Measurements from ENCODE around the gene SEC14L5. TPM values are rescaled to one million over a fixed set of nuclear protein-coding genes. Genes with fewer than 3 reads are reported as not detected.
A peak's percentile ranks its signal among the peaks of the same experiment; 100 is the strongest.

SEC14L5 gene
- total RNA-seq, 1 donor from 2014 or later = 0.41 TPM

DNA sequence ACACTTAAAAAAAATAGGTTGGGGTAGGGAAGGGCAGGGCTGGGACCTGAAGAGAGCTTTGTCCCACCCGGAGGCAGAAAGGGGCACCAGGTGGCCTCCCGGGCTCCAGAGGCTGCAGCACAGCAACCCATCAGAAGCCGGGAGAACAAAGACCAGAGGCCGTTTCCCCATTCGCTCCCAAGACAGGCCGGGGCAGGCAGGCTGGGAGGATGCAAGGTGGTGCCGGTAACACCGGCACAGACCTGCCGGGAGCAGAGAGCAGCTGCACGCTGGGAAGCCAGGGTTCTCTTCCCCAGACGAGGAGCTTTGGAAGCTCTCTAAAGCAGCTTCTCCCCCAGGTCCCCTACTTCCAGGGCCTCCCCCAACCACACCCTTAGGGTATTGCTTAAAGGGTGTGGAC lies 26.7 kb upstream of the SEC14L5 start:
- Histone ChIP-seq H3K4me3 (no peak overlapping the region), H3K27me3 (ENCODE audit: low read depth) (peaks cover 8% of the 10 kb centered on the region), H3K9me3 (peaks cover 10% of the 10 kb centered on the region), H3K36me3 (no peaks in the 10 kb centered on the region), H3K4me1 (peaks cover 14% of the 10 kb centered on the region), H3K27ac (no peak overlapping the region)
- TF ChIP-seq, protein P1, sequence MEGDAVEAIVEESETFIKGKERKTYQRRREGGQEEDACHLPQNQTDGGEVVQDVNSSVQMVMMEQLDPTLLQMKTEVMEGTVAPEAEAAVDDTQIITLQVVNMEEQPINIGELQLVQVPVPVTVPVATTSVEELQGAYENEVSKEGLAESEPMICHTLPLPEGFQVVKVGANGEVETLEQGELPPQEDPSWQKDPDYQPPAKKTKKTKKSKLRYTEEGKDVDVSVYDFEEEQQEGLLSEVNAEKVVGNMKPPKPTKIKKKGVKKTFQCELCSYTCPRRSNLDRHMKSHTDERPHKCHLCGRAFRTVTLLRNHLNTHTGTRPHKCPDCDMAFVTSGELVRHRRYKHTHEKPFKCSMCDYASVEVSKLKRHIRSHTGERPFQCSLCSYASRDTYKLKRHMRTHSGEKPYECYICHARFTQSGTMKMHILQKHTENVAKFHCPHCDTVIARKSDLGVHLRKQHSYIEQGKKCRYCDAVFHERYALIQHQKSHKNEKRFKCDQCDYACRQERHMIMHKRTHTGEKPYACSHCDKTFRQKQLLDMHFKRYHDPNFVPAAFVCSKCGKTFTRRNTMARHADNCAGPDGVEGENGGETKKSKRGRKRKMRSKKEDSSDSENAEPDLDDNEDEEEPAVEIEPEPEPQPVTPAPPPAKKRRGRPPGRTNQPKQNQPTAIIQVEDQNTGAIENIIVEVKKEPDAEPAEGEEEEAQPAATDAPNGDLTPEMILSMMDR (IDR thresholded peaks at IDR 0.05) = no peak
- ATAC-seq (no peak), DNase-seq (no peak)
- intact Hi-C loops (cut with DNase I) = no loop called here

DNA sequence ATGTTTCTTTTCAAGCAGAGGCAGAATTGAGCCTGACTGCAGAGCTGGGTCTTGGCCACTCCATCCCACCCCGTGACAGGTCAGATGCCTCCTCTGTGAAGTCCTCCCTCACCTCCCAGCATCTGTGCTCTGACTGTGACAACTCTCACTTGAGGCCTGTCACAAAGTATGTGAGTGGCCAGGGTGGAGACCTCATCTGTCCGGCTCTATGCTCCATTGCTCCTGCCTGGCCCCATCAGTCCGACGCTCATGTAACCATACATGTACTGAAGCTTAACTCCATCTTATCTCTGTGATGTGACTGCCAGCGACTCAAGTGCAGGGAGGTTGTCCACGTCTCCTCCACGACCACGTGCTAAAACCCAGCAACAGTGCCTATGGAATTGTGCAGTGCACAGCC lies 24.7 kb upstream of the SEC14L5 start:
- intact Hi-C loops (cut with DNase I) = no loop called here
- no peak overlapping the region for H3K27ac ChIP-seq
- no peak for DNase-seq

DNA sequence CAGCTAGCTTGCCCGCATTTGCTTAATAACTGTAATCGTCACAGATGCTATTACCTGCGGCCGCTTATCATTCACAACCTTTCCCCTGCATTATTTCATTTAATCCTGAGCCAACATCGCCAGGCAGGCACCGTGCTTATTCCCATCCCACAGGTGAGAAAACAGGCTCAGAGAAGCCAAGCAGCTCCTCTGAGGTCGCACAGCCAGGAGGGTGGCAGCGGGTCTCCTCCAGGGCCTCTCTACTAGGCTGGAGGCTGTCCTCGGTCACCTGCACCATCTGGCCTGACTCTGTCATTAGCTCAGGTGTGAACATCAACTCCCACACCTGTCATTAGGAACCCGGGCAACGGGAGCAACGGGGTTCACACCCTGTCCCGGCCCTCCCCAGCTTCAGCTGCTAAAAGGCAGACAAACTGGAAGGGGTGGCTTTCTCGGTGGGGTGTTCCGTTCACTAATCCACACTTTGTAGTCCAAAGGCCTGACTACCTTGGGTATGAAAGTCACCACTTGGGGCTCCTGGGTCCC lies 24.2 kb upstream of the SEC14L5 start:
- DNase-seq (no peak), ATAC-seq (no peak)
- Histone ChIP-seq H3K27ac (peak overlapping the region; percentile 11), H3K36me3 (no peaks in the 10 kb centered on the region), H3K27me3 (ENCODE audit: low read depth) (peaks cover 22% of the 10 kb centered on the region), H3K9me3 (no peaks in the 10 kb centered on the region), H3K4me1 (peaks cover 25% of the 10 kb centered on the region), H3K4me3 (no peak overlapping the region)
- intact Hi-C loops (cut with DNase I) = no loop called here
- TF ChIP-seq, protein P1 (IDR thresholded peaks at IDR 0.05) = no peak

More for the DNA sequence above, 24.7 kb upstream of the SEC14L5 start:
- Histone ChIP-seq H3K4me3 (no peak overlapping the region), H3K4me1 (peaks cover 25% of the 10 kb centered on the region), H3K27me3 (ENCODE audit: low read depth) (peaks cover 22% of the 10 kb centered on the region), H3K36me3 (no peaks in the 10 kb centered on the region), H3K9me3 (no peaks in the 10 kb centered on the region)
- TF ChIP-seq, protein P1 (IDR thresholded peaks at IDR 0.05) = no peak
- ATAC-seq = no peak

DNA sequence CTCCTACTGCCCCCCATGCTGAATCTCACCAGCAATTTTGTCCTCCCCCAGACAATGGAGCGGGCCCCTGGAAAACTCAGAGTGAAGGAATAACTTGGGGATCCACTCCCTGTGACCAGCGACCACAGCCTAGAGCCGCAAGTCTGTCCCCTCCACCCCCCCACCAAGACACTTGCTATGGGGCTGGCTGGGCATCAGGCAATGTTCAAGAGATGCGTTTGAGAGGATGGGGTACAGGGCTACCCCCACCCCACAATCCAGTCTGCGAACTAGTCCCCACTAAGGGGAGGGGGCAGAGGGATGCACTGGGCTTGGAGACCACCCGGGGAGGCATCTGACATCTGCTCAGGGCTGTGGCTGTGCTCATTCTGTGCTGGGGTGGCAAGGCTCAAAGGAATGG lies 23.5 kb upstream of the SEC14L5 start:
- H3K4me1 ChIP-seq = peaks cover 25% of the 10 kb centered on the region
- intact Hi-C loops (cut with DNase I) = no loop called here
- no peaks in the 10 kb centered on the region for H3K9me3 ChIP-seq
- no peak overlapping the region for H3K4me3 ChIP-seq
- TF ChIP-seq, protein P1 (IDR thresholded peaks at IDR 0.05) = no peak
- DNase-seq = no peak
- H3K36me3 ChIP-seq = no peaks in the 10 kb centered on the region
- H3K27ac ChIP-seq = peak overlapping the region; percentile 11
- peaks cover 22% of the 10 kb centered on the region for H3K27me3 ChIP-seq (ENCODE audit: low read depth)
- ATAC-seq = no peak

DNA sequence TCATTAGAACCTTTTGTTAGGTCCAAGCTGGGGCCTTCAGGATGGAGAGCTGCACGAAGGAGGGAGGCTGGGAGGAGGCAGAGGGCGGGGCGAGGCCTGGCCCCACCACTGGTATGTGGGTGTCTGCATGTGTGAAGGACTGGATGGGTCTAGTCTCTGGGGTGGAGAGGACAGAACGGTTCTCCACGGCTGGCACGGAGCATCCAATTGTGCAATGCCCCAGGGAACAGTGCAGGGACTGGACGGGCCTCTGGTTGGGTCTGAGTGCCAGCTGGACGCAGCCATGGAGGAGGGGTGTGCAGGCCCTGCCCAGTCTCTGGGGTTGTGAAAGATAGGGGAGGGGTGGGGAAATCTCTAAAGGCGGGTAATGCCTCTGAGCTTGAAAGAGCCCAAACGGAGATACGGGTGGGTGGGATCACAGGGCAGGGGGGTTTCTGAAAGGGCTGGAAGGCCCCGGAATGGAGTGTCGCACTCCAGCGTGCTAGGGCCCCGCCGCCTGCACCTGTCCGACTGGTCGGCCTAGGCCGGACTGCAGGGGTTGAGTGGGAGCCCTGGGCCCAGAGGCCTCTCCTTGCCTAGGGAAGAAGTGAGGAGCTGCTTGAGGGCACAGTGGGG lies 22.8 kb upstream of the SEC14L5 start:
- H3K27ac ChIP-seq = peak overlapping the region; percentile 83
- peaks cover 22% of the 10 kb centered on the region for H3K27me3 ChIP-seq (ENCODE audit: low read depth)
- H3K4me3 ChIP-seq = peak overlapping the region; percentile 71
- H3K36me3 ChIP-seq = no peaks in the 10 kb centered on the region
- intact Hi-C loops (cut with DNase I) = no loop called here
- TF ChIP-seq, protein P1 (IDR thresholded peaks at IDR 0.05) = no peak
- DNase-seq (peak; percentile 90), ATAC-seq (peak; percentile 83 to 88)
- H3K4me1 ChIP-seq = peaks cover 25% of the 10 kb centered on the region
- no peaks in the 10 kb centered on the region for H3K9me3 ChIP-seq
